ENCODE measurements around the gene SDSL.

SDSL gene

GRCh38 chr12:113440947-113441782 lies 19.0 kb downstream of the SDSL start:
- TF ChIP-seq CTCF (IDR thresholded peaks at IDR 0.05; ENCODE audit: low read depth, low read length) = no peak
- no peak overlapping the region for H3K4me3 ChIP-seq (ENCODE audit: low read depth, low read length)

GRCh38 chr12:113443030-113443539 lies 20.9 kb downstream of the SDSL start:
- no peak for TF ChIP-seq CTCF (IDR thresholded peaks at IDR 0.05; ENCODE audit: low read depth, low read length)
- H3K4me3 ChIP-seq (ENCODE audit: low read depth, low read length) = no peak overlapping the region

GRCh38 chr12:113445544-113446171 lies 23.5 kb downstream of the SDSL start:
- no peak overlapping the region for H3K4me3 ChIP-seq (ENCODE audit: low read depth, low read length)
- no peak for TF ChIP-seq CTCF (IDR thresholded peaks at IDR 0.05; ENCODE audit: low read depth, low read length)

- no peak for TF ChIP-seq CTCF (IDR thresholded peaks at IDR 0.05; ENCODE audit: low read depth, low read length)
Measured at GRCh38 chr12:113448873-113449272, 26.7 kb downstream of the SDSL start.

GRCh38 chr12:113449299-113449698 lies 27.1 kb downstream of the SDSL start:
- TF ChIP-seq CTCF (IDR thresholded peaks at IDR 0.05; ENCODE audit: low read depth, low read length) = no peak
- H3K4me3 ChIP-seq (ENCODE audit: low read depth, low read length) = no peak overlapping the region

More at GRCh38 chr12:113448873-113449272, 26.7 kb downstream of the SDSL start:
- no peak overlapping the region for H3K4me3 ChIP-seq (ENCODE audit: low read depth, low read length)

- no peak for TF ChIP-seq CTCF (IDR thresholded peaks at IDR 0.05; ENCODE audit: low read depth, low read length)
- H3K4me3 ChIP-seq (ENCODE audit: low read depth, low read length) = no peak overlapping the region
Measured at GRCh38 chr12:113449839-113450238, 27.7 kb downstream of the SDSL start.

- no peak for TF ChIP-seq CTCF (IDR thresholded peaks at IDR 0.05; ENCODE audit: low read depth, low read length)
- no peak overlapping the region for H3K4me3 ChIP-seq (ENCODE audit: low read depth, low read length)
Measured at GRCh38 chr12:113452458-113452857, 30.3 kb downstream of the SDSL start.
